ENCODE results near the gene HSD17B7.
"Not testable (repeated sequence)": the region's sequence is repeated elsewhere in the genome, so short reads cannot be mapped to it uniquely, and the experiment has no call there.

HSD17B7 gene, protein sequence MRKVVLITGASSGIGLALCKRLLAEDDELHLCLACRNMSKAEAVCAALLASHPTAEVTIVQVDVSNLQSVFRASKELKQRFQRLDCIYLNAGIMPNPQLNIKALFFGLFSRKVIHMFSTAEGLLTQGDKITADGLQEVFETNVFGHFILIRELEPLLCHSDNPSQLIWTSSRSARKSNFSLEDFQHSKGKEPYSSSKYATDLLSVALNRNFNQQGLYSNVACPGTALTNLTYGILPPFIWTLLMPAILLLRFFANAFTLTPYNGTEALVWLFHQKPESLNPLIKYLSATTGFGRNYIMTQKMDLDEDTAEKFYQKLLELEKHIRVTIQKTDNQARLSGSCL
- total RNA-seq: 27.8 reads per million, percentile 54 among the genes with 10 or more reads in this experiment

DNA sequence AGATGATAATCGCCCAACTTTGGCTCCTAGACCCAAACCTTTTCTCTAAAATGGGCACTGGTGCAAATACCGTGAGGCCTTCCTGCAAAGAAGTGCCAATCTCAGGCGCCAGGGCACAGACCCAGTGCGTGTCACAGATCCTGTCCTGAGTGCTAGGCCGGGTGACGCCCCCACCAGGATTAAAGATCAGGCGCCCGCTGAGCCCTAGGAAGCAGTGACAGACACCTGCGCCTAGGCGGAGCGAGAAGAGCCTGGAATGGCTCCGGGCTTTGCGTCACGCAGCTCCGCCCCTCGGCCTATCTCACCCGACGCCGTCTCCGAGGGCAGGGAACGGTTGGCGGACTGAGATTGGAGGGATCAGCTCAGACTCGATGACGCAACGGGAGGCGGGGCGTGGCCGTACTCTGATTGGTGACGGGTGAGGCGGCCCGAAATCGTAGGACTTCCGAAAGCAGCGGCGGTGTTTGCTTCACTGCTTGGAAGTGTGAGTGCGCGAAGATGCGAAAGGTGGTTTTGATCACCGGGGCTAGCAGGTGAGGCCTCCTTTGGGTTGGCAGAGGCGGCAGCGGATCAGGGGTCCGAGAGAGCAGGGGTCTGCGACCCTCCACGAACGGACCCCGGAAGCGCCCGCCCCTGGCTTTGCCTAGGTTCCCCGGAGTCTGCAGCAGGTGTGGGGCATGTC, at the start of gene HSD17B7:
Gene HSD17B7 (plus strand): TSS at position 400 of the 682 bp plus-strand sequence. CDS start 99 bp downstream, at position 499.
- peak; percentile 72 for DNase-seq

DNA sequence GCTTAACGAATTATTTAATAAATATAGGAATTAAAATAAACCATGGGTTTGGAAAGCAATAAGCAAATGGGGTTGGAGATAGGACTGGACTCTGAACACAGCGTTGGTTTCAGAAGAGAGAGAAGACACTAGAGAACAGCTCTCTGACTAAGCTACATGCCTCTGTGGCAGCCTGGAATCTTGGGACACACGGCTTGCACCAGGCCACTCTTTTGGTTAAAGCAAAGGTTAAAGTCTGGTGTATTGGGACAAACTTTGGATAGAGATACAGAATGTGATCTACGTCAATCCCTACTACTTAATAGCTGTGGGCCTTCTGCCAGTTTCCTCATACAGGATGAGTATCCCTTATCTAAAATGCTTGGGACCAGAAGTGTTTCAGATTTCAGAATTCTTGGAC, 49.7 kb upstream of the HSD17B7 start:
- no peak for DNase-seq

DNA sequence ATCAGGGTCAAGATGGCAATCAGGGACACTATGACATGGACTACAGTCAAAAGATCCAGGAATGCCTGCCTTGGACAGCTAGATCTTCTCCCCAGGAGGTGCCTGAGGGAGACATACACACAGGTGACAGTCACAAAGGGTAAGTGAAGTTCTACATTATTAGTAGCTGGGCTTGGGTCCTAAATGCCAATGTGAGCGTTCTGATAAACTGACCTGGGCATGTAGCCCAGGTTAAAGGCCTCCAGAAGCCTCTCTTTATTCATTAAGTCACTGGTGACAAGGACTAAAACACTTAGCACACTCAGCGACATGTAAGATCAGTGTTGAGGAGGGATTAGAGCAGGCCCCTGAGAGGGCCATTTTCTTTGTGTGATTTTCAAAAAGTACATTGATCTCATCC, 48.9 kb upstream of the HSD17B7 start:
- no peak for DNase-seq

DNA sequence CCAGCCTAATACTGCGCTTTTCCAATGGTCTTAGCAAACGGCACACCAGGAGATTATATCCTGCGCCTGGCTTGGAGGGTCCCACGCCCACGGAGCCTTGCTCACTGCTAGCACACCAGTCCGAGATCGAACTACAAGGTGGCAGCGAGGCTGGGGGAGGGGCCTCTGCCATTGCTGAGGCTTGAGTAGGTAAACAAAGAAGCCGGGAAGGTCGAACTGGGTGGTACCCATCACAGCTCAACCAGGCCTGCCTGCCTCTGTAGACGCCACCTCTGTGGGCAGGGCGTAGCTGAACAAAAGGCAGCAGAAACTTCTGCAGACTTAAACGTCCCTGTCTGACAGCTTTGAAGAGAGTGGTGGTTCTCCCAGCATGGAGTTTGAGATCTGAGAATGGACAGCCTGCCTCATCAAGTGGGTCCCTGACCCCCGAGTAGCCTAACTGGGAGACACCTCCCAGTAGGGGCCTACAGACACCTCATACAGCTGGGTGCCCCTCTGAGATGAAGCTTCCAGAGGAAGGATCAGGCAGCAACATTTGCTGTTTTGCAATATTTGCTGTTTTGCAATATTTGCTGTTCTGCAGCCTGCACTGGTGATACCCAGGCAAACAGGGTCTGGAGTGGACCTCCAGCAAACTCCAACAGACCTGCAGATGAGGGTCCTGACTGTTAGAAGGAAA, 44.1 kb upstream of the HSD17B7 start:
- DNase-seq: not testable (repeated sequence)

DNA sequence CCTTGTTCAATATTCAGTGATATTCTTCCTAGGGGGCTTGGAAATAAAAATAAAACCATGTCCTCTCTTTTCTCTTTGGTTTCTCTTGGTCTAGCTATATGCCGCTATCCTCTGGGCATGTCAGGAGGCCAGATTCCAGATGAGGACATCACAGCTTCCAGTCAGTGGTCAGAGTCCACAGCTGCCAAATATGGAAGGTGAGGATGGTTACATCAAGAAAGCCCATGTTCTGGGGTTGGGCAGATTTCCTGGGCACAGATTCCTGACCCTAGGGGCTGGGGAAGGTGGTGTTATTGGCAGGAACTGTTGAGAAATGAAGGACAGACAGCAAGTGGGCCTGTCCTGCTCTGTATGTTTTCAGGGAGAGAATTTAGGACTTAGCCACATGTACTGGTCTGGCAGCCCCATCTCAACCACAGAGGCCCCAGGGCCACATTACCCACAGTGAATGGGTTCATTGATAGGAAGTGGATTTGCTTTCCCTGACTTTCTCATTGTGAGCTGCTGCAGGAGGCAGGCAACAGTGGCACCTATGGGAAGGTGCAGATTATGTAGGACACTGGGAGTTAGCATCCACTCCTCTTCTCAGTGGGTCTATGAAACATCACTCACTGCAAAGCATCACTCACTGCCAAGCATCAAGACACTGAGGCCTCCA, 37.4 kb upstream of the HSD17B7 start:
- DNase-seq: no peak

DNA sequence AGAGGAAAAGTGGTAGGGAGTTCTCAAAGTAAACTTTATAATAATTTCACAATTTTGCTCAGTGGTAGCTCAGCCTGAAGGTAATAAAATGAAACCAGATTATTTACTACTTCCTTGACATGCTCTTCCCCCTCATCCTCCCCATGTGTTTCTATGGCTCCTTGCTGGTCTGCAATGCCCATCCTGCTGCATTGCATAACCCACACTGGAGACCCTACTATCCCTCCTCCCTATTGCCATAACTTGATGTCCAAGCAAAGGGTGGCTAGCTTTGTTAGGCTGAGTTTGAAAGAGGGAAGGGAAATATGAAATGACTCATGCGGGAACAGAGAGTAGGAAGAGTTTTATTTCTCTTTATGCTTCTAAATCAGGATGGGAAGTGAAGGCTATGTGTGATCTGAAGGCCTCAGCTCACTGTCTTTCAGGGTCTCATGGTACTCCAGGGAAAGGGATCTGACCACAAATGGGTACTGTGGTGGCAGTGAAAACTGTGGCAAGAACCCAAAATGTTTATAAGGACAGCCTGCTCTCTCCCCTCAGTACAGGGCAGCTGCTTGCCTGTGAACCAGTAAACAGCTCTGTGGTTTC, 36.4 kb upstream of the HSD17B7 start:
- DNase-seq: no peak

DNA sequence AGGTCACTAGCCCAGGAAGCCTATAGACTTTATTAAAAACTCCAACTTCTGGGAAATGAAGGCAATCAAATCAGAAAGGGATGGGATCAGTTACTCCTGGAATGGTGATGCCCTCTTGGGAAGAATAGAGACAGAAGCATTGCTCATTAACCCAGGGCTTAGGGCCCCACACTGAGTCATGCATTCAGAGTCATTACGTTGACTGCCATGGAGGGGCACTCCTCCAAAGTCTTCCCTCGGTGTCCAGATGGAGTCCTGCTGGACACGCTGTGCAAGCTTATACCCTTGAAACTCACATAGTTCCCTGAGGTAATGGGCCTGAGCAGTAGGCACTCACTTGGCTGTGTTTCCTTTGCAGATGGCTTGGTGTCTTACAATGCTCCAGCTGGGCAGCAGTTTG, 35.2 kb upstream of the HSD17B7 start:
- no peak for DNase-seq

DNA sequence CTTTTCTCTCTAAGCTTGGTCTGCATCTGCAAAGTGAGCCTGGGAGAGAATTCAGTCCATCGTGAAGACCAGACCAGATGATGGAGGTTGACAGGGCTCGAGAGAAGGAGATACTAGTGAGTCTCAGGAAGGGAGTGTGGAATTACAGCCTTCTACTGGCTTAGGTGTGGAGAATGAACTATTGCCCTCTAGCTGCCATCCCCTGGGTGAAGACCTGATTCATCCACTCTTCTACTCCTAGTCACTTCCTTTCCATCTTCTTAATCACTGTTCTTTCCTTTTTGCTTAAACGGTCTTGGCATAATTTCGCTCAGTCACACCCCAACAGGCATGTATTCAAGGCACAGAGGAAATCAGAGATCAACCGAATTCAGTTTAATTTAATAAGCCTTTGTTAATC, 34.0 kb upstream of the HSD17B7 start:
- no peak for DNase-seq

DNA sequence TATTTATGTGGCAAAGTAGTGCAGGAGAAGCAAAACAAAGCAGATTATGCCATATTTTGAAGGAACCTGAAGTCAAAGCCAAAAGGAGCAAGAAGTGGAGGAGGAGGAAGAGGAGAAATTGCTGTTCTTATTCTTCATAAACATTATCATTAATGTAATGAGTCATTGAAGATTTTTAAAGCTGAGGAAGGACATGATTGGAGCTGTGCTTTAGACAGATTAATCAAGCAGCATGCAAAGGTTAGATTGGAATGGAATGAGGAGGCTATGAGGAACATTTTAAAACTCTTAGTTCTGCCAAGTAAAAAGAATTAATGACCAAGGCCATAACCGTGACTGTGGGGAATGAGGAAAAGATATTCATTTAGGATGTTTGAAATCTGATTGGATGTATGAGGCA, 33.0 kb upstream of the HSD17B7 start:
- DNase-seq: no peak

DNA sequence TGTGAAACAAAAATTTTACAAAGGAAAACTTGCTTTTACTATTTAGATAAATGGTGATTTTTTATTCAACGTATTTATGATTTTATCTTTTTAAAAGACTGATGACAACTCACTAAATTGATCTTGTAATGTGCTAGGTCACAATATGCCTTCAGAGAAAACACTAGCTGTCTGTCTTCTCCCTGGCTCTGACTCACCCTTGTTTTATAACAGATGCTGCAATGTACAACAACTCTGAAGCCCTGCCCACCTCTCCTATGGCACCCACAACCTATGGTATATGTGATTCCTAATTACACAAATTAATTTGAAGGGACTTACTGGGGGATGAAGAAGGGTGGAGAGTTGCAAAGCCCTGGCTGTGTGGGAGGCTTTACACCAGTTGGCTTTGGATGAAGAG, 24.7 kb upstream of the HSD17B7 start:
- no peak for DNase-seq

DNA sequence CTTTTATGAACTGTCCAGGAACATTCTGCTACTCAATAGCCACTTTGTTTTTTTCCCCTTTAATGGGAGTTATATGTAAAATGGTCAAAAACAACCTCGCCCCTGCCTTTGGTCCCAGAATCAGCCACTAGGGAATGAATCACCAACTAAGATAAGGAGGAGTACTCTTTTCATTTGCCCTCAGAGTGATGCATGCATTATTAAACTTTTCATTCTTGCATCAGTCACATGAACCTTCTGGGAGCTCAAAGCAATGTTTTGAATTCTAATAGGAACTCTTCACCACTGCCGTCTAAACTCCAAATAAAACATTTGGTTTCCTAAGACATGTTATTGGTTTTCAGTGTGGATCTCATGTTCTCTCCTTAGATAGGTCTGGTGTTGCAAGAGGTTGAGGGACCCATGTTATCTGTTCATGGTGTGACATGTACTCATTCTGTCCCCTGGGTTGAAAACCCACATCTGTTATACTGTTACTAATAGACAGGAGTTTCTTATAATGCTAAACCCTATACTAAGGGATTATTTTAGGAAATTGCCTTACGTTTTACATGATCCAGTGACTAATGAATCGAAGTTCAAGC, 17.8 kb upstream of the HSD17B7 start:
- no peak for DNase-seq

DNA sequence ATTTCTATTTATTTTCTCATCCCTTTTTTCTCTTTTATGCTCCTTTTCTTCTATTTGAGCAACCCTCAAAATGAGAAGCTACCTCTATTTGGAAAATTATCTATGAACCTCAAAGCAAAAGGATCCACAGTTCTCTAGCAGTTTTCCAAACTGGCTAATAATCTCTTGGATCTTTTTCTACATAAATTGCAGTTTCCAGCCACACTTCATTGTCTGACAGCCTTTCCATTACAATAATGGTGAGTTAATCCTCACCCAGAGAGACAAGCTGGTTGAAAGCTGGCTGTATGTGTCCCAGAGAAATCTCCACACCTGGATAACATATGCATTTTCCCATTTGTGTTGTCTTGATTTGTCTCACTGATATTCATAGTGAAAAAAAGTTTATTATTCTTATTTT, 16.5 kb upstream of the HSD17B7 start:
- DNase-seq: no peak

DNA sequence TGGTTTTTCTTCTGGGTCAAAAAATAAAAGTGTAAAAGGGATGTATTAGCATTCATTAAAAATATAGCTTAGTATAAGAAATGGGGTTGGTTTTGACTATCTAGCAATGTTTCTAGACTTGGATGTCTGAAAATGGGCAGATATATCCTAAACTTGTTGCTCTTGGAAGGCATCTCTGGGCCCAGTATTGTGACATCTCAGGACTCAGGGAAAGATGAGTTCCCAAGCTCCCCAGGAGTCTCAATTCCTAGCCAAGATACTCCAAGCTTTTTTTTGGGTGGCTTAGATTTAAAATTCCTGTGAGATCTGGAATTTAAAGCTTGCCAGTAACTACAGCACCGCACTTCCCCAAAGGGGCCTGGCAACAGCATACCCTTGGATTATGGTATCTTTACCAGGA, 11.5 kb upstream of the HSD17B7 start:
- no peak for DNase-seq

DNA sequence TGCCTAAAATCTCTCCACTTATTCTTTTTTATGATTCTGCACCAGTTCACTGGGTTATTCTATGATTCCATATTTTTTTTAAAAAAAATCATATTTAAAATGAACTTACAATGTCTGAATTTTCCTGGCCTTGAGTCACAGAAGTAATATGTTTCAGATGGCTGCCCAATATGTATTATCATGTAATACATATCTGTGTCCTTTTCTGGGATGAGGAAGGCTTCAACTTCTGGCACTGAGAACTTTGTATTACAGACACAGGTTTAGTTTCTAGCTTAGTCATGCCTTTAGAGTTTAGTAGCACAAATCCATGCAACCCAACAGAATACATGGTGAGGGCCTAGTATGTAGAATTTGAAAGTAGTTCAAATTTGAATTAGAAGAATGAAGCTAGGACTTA, 7.8 kb upstream of the HSD17B7 start:
- no peak for DNase-seq

DNA sequence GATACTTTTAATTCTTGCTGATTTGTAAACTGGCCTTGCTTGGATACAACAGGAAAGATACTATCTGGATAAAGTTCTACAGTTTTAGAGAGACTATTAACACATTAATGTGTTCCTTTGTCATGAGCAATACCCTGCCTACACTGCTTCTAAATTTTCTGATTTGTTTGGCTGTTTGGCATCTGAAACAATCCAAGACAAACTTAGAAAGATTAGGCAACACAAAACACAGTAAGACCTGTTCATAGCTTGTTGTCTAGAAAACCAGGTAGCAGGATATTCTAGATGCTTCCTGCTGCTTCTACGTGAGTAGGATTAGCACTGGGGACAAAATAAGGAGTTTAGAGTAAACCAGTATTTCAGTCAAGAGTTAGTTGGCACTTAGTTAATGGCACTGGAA, 5.6 kb upstream of the HSD17B7 start:
- not testable (repeated sequence) for DNase-seq

DNA sequence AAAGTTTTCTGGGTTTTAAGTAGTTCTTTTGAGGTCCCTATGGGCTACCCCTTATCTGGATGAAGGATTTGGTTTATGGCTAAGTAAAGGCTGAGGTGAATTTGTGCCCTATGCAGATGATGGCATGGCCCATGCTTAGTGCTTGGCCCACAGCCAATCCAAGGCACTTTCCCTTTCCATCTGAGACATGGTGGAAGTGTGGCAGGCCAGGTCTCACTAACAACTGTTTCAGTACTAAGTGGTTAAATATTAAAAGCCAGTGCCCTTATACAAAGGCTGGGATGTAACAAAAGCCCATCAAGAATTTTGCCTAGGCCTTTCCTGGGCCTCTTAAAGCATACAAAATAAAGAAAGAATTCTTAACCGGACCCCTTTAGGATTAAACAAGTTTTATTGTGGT, 1.7 kb upstream of the HSD17B7 start:
- not testable (repeated sequence) for DNase-seq

DNA sequence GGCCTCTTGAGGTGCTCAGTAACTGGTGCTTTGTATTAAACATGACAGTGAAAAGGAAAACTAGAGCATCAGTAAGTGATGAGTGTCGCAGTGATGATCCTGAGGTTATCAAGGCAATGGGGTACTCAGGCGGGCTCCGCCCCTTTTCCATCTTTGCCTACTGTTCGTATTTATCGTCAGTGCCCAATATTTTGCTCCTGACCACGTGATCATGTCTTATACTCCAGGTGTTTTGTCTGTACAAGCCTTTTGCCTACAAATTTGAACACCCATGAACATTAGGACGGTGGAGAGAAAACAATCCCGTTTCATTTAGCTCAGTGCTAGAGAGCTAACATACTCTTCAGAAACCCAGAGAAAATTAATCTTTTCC, 469 bp downstream of the HSD17B7 start:
- not testable (repeated sequence) for DNase-seq

DNA sequence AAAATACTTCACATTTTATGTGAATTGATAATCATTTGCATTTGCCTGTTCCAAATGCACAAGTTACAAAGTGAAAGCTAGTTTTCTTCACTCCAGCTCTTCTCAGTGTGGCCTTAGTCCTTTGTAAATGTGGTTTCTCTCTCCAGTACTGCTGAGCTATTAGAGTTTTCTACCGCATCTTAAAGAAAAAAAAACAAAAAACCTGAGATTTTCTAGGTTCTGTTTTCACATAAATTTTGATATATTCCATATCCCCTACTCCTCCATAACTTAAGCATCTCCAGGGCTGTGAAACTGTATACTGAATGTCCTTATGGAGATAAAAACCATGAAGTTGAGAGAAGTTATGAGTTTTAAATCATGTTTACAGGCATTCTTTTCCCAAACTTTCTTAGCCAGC, 3.8 kb downstream of the HSD17B7 start:
- not testable (repeated sequence) for DNase-seq

DNA sequence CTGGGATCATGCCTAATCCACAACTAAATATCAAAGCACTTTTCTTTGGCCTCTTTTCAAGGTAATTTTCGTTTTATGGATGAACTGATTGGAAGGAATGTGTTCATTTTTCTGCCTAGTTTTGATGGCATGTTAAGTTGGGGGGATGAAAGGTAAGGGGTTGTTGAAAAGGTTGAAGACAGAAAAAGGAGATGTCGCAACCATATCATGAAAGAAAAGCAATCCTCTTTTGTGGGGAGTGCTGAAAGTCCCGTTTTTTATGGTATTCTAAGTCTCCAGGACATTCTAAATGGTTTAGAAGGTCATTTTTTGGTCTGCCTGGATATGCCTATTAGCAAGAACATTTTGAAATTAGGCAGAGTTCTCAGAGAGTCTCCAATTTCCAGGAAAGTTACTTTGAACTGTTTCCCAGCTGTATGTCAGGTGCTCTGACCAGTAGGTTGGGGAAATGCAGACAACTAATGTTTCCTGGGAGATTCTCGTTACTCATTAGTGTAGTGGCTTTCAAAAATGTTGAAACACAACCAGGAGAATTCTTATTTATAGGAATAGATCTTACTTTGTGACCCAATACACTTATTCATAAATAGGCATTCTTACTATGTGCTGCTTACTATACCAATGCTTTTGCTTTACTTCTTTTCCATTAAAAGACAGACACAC, 6.2 kb downstream of the HSD17B7 start:
- not testable (repeated sequence) for DNase-seq

DNA sequence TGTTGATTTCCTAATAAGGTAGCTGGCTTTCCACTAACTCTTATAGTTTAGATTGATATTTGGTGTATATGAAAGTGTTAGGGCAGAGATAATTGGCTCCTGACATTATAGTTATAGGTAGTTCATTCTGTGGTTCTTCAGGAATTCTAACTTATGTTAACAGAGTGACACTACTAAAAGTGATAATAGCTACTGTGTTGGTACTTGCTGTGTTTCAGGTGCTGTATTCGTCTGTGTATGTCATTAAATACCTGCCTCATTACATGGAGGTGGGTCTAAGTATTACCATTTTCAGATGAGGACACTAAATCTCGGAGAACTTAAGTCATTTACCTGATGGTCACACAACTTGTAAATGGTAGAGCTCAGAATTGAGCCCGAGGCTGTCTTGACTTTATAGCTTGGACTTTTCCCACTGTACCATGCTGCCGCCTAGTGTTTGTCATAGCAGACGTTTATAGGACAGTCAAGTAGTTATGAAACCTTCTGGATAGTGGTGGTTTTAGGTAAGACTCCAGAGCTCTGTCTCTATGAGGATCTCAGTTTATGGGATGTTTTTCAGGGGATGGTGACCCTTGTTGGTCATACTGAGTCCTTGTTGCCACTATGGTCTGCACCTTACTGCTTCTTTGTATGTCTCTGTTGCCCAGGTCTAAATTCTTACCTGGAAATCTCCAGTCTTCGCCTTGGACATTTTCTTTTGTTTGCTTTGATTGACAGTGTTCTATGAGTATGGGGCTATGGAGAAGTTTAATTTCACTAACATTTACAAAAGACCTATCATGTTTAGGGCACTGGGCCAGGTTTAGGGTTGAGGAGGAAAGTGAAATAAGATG, 9.7 kb downstream of the HSD17B7 start:
- DNase-seq: not testable (repeated sequence)

DNA sequence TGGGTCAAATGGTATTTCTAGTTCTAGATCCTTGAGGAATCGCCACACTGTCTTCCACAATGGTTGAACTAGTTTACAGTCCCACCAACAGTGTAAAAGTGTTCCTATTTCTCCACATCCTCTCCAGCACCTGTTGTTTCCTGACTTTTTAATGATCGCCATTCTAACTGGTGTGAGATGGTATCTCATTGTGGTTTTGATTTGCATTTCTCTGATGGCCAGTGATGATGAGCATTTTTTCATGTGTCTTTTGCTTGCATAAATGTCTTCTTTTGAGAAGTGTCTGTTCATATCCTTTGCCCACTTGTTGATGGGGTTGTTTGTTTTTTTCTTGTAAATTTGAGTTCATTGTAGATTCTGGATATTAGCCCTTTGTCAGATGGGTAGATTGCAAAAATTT, 17.0 kb downstream of the HSD17B7 start:
- DNase-seq: not testable (repeated sequence)

All from effector CD4-positive, alpha-beta T cell (primary cell).